ENCODE measurements around the gene EIF4A3.

EIF4A3 gene

DNA sequence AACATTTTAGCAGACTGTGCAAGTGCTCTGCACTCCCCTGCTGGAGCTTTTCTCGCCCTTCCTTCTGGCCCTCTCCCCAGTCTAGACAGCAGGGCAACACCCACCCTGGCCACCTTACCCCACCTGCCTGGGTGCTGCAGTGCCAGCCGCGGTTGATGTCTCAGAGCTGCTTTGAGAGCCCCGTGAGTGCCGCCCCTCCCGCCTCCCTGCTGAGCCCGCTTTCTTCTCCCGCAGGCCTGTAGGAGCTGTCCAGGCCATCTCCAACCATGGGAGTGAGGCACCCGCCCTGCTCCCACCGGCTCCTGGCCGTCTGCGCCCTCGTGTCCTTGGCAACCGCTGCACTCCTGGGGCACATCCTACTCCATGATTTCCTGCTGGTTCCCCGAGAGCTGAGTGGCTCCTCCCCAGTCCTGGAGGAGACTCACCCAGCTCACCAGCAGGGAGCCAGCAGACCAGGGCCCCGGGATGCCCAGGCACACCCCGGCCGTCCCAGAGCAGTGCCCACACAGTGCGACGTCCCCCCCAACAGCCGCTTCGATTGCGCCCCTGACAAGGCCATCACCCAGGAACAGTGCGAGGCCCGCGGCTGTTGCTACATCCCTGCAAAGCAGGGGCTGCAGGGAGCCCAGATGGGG lies 42.5 kb downstream of the EIF4A3 start:
- TF ChIP-seq, protein P1, sequence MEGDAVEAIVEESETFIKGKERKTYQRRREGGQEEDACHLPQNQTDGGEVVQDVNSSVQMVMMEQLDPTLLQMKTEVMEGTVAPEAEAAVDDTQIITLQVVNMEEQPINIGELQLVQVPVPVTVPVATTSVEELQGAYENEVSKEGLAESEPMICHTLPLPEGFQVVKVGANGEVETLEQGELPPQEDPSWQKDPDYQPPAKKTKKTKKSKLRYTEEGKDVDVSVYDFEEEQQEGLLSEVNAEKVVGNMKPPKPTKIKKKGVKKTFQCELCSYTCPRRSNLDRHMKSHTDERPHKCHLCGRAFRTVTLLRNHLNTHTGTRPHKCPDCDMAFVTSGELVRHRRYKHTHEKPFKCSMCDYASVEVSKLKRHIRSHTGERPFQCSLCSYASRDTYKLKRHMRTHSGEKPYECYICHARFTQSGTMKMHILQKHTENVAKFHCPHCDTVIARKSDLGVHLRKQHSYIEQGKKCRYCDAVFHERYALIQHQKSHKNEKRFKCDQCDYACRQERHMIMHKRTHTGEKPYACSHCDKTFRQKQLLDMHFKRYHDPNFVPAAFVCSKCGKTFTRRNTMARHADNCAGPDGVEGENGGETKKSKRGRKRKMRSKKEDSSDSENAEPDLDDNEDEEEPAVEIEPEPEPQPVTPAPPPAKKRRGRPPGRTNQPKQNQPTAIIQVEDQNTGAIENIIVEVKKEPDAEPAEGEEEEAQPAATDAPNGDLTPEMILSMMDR (IDR thresholded peaks at IDR 0.05) = no peak

- TF ChIP-seq, protein P1 (IDR thresholded peaks at IDR 0.05) = no peak
Observed at GRCh38 chr17:80103449-80104085, 43.4 kb downstream of the EIF4A3 start.

DNA sequence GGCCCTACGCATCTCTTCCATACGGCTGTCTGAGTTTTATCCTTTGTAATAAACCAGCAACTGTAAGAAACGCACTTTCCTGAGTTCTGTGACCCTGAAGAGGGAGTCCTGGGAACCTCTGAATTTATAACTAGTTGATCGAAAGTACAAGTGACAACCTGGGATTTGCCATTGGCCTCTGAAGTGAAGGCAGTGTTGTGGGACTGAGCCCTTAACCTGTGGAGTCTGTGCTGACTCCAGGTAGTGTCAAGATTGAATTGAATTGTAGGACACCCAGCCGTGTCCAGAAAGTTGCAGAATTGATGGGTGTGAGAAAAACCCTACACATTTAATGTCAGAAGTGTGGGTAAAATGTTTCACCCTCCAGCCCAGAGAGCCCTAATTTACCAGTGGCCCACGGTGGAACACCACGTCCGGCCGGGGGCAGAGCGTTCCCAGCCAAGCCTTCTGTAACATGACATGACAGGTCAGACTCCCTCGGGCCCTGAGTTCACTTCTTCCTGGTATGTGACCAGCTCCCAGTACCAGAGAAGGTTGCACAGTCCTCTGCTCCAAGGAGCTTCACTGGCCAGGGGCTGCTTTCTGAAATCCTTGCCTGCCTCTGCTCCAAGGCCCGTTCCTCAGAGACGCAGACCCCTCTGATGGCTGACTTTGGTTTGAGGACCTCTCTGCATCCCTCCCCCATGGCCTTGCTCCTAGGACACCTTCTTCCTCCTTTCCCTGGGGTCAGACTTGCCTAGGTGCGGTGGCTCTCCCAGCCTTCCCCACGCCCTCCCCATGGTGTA lies 44.1 kb downstream of the EIF4A3 start:
- TF ChIP-seq, protein P1 (IDR thresholded peaks at IDR 0.05) = no peak

- TF ChIP-seq, protein P1 (IDR thresholded peaks at IDR 0.05) = no peak
Observed at GRCh38 chr17:80101946-80102663, 44.8 kb downstream of the EIF4A3 start.

DNA sequence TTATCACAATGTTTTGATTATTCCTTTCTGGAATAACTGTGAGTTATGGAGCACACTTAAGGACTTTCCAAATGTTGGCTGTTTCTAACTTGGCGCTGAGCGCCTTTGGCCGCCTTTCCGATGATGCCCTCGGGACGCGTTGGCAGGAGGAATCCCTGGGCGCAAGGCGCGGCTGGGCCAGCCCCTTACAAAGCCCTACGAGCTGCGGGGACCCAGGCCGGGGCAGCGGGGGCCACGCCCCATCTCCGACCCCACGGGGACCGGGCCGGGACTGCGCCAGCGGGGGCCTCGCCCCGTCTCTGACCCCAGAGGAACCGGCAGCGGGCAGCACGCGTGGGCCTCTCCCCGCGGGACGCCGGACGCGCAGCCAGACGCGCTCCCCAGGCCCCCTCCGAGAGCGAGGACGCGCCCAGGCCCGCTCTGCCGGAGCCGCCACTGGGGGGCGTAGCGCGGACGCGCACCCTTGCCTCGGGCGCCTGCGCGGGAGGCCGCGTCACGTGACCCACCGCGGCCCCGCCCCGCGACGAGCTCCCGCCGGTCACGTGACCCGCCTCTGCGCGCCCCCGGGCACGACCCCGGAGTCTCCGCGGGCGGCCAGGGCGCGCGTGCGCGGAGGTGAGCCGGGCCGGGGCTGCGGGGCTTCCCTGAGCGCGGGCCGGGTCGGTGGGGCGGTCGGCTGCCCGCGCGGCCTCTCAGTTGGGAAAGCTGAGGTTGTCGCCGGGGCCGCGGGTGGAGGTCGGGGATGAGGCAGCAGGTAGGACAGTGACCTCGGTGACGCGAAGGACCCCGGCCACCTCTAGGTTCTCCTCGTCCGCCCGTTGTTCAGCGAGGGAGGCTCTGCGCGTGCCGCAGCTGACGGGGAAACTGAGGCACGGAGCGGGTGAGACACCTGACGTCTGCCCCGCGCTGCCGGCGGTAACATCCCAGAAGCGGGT lies 45.6 kb downstream of the EIF4A3 start, which contains the start of gene GAA:
TSS of gene GAA (plus strand) at position 571 of the 935 bp plus-strand sequence. CDS start 3,006 bp downstream, outside the sequence.
- TF ChIP-seq, protein P1 (IDR thresholded peaks at IDR 0.05) = peak; percentile 86

GRCh38 chr17:80100035-80100323 lies 46.9 kb downstream of the EIF4A3 start:
- TF ChIP-seq, protein P1 (IDR thresholded peaks at IDR 0.05) = no peak

Measured in LNCAP (cell line).